Stimulated activated CD4-positive, alpha-beta T cell treated with anti-CD3 and anti-CD28 coated beads, Interleukin-1b, Interleukin-23, amount 100 ng/mL, for 4 hours (primary cell): ENCODE results near the gene HLX.

Source experiments
- DNase-seq, 2 donors: peaks; one replicate each; pipeline ENCODE4 v3.0.0-alpha.2; 2020; ENCODE audit warnings: low read depth in 2 of 2

The HLX gene

DNA sequence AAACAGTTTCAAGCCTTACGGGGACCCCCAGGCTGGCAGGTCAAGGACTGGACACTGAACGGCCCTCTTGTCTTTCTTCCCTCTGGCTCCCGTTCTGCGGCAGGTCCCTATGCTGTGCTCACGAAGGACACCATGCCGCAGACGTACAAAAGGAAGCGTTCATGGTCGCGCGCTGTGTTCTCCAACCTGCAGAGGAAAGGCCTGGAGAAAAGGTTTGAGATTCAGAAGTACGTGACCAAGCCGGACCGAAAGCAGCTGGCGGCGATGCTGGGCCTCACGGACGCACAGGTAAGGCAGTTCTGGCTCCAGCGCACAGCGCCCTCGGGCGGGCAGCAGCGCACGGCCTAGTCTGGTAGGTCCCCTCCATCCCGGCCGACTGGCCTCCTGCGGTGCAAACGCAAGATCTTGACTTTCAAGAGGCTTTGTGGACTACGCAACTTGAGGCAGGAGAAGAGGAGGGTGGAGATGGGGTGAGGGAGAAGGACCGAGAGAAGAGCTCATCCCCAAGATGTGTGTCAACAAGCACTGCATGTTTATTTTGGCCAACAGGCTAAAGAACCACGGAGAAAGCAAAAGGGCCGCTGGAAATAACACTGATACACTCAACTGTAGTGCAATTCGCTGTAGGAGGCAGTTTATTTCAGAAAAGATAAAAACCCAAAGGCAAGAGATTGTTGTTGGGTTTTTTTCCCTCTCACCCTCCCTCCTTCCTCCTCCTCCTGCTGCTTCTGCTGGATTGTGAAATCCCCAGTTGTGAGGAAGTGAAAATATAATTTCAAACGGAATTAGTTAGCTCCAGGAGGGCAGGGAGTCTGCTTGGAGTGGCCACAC is 3.0 kb downstream of the HLX start:
- DNase-seq: no peak

DNA sequence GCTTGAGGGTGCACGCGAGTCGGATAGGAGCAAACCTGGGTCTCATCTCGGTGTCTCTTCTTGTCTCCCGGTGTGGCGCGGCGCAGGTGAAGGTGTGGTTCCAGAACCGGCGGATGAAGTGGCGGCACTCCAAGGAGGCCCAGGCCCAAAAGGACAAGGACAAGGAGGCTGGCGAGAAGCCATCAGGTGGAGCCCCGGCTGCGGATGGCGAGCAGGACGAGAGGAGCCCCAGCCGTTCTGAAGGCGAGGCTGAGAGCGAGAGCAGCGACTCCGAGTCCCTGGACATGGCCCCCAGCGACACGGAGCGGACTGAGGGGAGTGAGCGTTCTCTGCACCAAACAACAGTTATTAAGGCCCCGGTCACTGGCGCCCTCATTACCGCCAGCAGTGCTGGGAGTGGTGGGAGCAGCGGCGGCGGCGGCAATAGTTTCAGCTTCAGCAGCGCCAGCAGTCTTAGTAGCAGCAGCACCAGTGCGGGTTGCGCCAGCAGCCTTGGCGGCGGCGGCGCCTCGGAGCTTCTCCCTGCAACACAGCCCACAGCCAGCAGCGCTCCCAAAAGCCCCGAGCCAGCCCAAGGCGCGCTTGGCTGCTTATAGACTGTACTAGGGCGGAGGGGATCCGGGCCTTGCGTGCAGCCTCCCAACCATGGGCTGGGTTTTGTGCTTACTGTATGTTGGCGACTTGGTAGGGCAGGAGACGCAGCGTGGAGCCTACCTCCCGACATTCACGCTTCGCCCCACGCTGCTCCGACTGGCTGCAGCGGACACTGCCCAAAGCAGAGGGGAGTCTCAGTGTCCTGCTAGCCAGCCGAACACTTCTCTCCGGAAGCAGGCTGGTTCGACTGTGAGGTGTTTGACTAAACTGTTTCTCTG is 5.1 kb downstream of the HLX start:
- no peak for DNase-seq

DNA sequence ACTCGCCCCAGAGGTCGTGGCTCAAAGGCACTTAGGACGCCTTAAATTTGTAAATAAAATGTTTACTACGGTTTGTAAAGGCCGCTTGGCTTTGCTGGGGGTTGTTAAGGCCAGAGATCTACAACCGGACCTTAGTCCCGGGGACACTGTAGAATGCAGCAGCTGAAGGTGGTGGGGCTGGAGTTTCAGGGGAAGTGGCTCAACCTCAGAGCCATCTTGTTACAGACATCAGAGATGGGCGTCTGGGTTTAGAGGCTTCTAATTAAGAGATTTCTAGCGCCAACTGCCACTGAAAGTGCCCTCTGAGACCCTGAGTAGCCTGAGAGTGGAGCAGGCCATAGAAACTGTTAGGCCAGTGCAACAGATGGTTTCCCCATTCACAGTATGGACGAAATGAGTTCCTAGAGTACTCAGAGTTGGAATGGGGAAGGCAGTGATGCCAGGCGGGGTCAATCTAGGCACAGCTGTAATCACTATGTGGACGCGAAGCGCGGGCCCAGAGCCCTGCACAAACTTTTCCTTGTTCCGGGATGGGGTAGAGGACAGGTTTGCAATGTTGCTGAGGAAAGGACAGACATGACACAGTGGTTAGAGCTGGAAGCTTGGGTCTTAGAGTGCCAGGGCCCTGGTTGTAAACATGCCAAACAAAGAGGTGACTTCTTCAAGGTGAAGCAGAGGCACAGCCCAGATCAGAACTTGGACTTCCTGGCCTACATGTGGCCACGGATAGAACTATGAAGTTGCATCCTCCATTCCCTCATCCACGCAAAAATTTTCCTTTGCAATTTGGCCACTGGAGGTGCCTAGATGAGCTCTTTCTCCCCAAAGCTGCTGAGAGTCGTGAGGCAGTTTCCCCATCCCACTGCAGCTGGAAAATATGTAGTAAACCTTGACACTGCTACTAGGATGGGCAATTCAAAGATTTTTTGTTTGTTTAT is 6.0 kb downstream of the HLX start:
- no peak for DNase-seq

DNA sequence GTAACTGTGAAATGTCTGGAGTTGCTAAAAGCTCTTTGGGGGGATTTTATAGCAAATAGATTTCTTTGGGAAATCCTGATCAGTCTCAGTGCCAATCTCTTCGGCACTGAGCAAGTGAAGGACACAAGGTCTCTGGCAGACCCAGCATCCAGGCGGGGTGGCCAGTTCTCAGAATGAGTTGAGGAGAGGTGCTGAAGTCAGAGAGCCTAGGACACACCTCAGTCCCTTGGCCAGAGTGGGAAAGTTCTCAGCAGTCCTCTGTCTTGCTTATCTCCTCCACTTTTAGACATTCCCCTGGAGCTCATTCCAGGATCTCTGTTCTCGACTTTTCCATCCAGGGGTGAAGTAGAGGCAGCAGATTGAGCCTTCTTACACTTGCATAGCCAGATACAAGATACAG is 6.7 kb downstream of the HLX start:
- no peak for DNase-seq

DNA sequence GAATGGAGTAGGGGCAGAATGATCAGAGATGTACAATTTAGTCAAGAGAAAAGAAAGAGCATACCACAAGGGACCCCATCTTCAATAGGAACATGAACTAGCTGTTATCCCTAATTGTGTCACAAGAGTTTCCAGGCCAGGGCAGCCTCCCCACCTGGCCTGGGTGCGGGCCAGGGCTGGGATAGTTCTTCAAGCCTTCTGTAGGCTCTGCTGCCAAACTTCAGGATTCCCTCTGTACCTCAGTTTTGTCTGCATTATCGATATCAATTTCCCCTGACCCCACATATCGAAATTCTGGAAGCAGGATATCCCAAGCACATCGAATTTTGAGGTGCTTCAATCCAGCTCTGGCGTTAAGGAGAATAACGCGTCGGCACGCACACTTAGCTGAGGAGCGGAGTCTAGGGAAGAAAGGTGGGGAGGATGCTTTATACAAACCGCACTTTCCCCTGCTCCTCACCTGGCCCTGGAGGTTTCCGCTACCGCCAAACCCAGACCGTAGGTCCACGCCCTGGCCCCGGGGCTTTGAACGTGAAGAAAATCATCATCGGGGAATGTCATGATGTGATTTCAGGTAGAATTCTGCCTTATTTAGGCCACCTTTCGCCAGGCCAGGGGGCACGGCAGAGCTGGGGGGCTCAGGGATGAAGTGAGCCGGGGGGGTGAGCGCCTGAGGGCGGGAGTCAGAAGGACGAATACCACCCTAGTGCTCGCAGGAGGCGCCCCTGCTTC is 7.4 kb downstream of the HLX start:
- no peak for DNase-seq

DNA sequence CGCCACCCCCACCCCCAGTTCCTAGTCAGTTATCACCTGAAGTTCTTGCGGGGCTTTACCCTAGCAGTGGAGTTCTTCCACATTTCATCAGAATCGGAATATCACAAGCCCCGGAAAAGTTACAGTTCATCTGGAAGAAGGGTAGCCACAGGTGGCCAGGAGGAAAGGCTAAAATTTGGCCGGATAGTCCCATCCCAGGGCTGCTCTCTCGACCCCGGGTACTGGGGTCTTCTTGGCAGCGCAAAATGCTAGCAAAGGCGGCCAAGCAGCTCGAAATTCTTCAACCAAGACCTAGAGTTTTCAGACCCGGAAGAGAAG is 7.9 kb downstream of the HLX start:
- no peak for DNase-seq

DNA sequence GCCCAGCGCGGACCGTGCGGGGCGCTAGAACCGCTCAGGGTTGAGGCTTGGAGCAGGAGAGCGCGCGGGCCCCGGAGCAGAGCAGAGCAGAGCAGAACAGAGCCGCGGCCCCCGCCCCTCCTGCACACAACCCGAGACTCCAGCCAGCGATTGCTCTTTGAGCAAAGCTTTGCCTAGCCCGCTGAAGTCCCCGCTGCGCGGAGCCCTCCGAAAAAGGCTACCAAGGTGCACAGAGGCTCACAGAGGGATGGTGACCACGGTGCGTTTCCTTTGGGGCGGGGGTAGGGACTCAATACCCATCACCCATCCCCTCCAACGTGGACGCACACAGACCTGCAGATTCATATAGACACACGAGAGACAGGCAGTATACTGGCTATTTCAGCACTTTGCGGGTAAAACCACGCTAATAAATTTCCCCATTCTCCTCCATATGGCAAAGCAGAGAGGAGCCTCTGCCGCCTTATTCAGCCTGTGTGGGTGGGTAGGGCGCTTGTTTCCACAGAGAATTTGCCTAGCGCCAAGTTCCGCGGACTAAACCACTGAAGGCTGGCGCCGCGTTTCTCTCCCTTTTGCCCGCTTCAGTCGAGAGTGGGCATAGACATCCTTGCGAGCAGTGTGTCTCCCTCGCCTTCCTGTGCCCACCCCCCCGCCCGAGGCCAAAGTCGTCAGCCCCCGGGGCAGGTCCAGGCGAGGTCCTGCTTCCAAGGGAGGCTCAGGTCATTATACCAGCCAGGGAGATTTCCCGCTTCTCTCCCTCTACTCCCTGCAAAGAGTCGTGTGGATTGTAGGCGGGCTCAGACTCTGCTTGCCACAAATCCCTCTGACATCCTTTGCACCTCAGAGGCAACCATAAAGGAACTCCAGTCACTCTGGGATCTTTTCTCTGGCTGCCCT is 8.5 kb downstream of the HLX start:
- no peak for DNase-seq

DNA sequence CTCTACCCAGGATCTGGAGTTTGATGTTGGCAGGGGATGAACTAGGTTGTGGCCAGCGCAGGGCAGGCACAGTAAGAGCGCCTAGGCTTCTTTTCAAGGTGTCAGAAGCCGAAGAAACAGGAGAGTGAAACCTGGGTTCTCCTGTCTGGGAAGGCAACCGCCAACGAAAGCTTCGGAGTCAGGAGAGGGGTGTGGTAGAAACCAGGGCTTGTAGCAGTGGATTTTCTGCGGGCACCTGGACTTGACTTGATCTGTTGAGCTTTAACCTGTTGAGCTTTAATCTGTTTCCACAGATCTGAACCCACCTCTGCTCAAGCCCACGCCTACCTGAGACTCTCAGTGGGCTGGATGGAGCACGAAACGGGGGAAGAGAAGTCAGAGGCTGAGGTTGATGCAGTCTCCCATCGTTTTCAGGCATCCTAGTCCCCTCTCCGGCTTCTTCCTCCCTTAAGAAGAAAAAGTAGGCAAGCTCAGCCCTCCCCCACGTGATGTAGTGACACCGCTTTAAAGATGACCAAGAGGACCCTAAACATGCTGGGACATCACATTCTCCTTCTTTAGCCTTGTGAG is 9.3 kb downstream of the HLX start:
- DNase-seq: no peak

DNA sequence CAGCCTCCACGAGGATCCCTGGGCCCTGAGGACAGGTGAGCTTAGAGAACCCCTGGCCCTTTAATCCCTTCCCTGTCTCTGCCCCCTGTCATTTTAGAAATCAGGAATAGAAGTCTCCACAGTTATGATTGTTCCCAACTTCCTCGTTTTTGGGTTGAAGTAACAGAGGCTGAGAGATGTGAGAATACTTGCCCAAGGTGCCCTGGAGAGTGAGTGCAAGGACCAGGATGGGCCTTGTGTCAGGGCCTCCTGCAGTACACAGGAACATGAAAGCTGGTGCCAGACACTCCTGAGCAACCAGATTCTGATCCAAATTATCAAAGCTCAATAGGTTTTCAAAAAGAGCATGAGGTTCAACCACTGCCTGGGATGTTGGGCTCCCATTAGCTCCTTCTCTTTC is 10.1 kb downstream of the HLX start:
- no peak for DNase-seq

DNA sequence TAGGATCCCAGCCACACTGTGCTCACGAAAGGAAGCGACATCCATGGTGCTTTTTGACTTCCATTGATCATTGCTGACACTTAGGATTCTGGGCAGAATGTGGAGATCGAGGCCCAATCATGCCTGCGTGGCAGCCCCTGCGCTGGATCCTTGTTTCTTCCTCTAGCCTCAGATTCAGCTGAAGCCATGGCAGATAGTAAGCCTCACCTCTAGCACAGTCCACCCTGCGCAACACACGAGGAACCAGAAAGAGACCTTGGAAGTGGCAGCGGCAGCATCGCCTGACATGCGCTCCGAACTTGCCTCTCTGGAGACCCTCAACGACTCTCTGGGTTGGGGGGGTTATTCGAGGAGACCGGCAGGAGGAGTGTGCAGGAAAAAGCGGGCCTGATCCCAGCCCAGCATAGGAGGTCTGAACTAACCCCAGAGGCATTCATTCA is 10.6 kb downstream of the HLX start:
- DNase-seq: no peak

DNA sequence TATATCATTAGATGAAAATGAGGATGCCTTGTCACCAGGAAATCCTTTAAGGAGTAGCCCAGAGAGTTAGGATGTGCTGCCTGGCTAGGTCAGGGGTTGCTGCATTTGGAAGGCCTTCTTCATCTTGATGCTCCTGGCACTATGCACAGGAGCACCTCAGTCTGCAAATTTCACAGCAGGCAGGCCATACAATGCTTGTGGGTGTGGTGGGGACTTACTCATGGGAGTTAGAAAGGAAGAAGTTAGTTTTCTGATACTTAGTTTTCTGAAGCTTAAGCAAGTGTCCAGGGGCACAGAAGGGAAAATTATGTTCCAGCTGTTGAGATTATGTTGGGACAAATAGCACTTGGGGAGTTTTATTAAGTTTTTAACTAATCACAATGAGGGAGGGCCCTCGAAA is 11.4 kb downstream of the HLX start:
- no peak for DNase-seq

DNA sequence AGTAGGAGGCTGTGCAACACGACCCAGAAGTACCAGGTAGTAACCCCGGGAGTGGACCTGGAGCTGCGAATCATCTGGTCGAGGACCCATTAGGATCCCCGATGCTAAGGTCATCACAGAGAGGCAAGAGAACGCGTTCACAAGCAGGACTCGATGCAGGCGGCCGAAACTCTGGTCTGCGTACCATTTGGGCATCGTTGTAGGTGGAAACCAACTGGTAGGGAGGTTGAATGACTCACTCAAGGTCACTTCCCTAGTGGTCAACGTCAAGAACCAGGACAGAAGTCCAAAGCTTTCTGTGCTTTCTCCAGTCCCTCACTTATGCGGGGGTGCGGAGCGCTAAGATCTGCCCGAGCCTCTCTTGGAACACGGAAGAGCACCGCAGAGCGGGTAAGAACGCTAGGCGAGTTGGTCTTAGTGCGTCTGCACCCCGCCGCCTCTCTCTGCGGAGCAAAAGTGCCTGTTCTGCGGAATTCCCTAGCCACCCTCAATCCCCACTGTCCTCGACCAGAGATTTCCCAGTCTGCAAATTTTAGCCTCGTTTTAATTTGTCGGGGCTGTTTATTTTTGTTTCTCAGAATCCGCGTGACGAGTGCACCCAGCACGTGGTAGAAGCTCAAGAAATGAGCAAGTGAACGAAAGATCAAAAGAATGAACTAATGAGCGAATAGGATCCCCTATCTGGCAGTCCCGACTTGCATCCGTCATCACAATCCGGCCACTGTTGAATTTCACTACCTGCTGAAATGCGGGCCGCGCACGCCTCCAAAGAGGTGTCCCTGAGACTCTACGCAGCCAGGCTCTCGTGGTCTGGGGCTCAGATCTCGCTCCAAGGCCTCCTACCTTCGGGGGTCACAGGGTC is 12.2 kb downstream of the HLX start:
- DNase-seq: no peak

DNA sequence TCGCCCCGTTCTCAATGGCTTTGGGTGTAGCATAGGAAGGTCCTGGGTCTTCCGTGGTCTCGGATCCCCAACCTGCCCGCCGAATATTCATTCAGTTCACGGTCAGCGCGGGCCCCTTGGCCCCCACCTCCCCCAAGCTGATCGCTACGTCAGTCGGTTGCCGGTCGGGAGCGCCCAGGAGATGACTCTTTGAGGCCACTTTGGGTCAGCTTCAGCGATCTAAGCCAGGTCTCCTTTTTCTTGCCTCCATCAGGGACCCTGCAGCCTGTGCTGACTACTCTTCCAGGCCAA is 12.8 kb downstream of the HLX start:
- DNase-seq: no peak

DNA sequence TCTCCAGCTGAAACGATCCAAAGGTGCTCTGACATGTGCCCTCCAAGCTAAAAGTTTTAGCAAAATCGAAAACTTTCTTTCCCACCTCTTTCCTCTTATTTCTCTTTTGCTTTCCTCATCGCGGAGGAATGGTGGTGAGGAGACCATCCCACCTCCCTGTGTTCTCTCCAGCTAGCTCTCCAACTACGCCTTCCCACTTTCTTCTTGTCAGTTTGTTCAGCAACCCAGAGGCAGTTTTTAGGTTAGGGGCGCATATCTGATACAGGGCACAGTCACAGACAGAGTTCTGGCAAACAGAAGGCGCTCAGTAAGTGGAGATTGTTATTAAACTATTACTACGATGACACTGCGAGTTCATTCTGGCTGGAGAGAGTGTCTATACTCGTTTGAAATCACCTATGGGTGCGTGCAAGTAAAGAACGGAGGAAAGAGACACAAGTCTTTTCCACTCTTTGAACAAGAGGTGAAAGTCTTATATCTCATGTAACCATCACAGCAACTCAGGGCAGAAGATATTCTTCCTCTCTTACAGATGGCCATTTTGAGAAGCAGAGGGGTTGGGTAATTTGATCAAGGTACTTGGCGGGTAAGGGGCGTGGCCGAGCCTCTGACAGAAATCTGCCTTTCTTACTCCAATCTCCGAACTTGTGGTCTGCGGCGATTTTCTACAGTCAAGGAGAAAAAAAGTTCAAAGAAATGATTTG is 13.9 kb downstream of the HLX start:
- no peak for DNase-seq

DNA sequence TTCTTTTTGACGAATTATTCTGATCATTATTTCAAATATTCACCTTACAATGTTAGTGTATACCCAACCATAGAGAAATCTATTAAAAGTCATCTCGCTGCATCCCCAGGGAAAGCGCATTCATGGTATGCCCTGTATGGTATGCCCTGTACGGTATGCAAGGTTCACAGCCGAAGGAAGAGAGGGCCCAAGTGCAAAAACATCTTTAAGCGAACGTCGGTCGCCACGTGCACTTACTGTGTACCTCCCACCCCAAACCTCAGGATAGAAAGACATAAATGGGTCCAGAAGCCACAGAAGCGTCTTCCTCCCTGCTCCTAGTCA is 14.4 kb downstream of the HLX start:
- DNase-seq: no peak

DNA sequence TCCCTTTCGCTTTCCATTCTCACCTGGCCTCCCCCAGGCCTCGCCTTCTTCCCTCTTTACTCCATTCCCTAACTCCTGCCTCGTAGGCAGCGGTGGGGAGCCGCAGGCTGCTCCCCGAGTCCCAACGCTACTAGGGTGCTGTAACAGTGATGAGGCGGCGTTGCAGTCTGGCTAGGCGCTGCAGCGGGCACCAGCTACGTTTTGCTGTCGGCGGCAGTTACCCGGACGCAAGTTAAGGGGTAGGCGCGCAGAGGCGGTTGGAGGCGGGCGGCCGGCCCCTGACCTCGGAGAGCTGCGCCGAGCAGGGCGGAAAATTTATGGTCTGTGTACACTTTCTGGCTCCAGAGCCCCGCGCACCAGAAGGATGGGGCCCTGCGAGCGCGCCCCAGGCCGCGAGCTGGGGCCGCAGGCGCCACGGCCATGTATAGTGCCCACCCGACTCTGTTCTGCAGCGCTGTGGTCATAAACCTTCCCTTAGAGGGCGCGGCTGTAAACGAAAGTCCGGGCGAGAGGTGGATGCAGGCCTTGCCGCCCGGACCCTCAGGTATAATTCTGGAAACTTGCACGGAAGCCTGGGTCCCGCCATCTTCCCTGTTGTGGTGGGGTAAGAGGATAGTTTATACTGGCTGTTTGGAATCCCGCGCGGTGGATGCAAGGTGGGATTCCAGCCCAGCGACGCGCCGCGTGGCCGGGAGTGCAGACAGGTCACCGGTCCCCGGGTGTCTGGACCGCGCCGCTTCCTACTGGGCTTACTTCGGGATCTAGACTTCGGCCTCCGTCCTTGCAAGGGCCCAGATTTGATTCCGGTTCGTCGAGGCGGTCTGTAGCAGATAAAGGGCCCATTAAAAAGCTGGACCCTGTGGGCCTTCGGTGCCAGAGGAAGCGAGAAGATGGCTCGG is 15.0 kb downstream of the HLX start:
- no peak for DNase-seq

DNA sequence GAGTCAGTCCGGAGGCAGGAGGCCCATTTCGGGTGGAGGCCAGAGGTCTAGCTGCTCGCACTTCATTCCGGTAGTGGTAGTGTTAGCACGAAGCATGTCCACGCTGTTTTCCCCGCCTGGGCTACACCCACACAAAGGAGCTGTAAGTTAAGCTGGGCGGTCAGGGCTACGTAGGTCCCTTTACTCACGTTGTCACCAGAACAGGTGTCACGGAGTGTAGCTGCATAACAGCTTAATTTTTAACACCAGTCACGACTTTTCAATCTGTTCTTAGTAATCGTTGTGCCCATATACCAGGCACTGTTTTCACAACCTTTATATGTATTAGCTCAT is 15.6 kb downstream of the HLX start:
- DNase-seq: no peak

DNA sequence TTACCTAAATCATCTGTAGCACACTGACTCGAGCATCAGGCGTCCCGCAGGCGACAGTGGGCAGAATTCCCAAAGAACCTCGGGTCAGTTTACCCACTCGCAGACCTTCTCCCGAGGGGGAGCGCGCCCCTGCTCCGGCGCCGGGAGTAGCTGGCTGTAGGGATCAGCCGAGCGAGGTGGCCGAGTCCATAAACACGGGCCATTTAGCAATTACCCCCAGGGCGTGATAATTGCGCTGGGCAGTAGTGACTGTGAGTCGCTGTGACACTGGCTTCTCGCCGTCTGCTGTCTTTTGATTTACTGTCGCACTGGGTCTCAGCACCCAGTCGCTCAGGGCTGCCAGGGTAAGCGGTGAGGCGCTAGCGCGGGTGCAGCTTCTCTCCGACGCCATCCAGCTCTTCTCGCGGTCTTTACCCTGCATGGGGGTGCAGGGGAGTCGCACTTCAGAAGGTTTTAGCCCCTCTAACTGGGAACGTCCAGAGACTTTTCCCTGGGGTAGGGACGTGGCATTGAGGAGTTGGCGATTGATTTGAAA is 16.2 kb downstream of the HLX start:
- no peak for DNase-seq
